HG03135 (cell line): ENCODE data around the gene ATP5F1D.
"Not testable (repeated sequence)": the region's sequence is repeated elsewhere in the genome, so short reads cannot be mapped to it uniquely, and the experiment has no call there.

ENCODE experiments used
- ATAC-seq: cut with Tn5 transposase; IDR thresholded peaks from one replicate; pipeline ENCODE4 v1.9.1; 2021; ENCODE audit warnings: mild to moderate bottlenecking, moderate library complexity; ENCODE audit not compliant: unreplicated experiment

The ATP5F1D gene

DNA sequence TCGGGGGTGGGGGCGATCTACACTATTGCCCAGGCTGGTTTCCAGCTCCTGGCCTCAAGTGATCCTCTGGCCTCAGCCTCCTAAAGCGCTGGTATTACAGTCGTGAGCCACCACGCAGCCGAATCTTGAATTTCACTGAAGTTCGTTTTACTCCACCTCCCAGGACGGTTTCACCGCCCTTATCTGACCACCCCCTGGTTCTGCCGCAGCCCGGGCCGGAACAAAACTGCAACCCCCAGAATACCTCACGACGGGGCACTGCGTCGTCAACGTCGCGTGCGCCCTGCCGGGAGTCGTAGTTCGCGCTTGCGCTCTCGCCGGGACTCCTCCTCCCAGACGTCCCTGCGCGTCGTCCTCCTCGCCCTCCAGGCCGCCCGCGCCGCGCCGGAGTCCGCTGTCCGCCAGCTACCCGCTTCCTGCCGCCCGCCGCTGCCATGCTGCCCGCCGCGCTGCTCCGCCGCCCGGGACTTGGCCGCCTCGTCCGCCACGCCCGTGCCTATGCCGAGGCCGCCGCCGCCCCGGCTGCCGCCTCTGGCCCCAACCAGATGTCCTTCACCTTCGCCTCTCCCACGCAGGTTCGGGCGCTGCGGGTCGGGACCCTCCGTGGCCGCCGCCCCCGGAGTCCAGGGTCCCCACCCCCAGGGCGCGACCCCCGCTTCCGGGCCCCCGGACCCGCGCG lies at the start of gene ATP5F1D:
Gene ATP5F1D, plus strand, starts transcription at position 335 of the 679 bp plus-strand sequence. Its CDS starts 100 bp downstream, at position 435.
- peak; percentile 49 for ATAC-seq

DNA sequence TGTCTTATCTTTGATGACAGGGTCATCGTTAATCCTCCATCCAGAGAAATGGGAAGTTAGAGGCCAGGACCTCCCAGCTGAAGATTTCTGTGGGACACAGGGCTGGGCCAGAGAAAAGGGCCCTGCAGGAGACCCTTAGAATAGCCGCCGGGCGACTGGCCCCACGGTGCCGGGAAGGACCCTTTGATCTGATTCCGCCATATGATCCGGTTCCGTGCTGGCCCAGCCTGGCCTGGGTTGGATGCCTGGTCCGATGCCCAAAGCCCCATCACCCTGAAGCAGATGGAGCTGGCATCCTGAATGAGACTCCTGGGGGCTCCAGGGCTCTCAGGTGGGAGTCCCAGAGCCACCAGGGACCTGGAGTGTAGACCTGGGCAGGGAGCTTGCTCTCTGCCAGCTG lies 42.0 kb upstream of the ATP5F1D start:
- no peak for ATAC-seq

DNA sequence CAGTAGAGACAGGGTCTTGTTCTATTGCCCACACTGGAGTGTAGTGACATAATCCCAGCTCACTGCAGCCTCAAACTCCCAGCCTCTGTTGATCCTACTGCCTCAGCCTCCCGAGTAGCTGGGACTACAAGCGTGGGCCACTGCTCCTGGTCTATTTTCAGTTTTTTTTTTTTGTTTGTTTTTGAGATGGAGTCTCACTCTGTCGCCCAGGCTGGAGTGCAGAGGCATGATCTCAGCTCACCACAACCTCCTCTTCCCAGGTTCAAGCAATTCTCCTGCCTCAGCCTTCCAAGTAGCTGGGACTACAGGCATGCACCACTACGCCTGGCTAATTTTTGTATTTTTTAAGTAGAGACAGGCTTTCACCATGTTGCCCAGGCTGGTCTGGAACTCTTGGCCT lies 40.9 kb upstream of the ATP5F1D start:
- ATAC-seq, result not testable (repeated sequence)

DNA sequence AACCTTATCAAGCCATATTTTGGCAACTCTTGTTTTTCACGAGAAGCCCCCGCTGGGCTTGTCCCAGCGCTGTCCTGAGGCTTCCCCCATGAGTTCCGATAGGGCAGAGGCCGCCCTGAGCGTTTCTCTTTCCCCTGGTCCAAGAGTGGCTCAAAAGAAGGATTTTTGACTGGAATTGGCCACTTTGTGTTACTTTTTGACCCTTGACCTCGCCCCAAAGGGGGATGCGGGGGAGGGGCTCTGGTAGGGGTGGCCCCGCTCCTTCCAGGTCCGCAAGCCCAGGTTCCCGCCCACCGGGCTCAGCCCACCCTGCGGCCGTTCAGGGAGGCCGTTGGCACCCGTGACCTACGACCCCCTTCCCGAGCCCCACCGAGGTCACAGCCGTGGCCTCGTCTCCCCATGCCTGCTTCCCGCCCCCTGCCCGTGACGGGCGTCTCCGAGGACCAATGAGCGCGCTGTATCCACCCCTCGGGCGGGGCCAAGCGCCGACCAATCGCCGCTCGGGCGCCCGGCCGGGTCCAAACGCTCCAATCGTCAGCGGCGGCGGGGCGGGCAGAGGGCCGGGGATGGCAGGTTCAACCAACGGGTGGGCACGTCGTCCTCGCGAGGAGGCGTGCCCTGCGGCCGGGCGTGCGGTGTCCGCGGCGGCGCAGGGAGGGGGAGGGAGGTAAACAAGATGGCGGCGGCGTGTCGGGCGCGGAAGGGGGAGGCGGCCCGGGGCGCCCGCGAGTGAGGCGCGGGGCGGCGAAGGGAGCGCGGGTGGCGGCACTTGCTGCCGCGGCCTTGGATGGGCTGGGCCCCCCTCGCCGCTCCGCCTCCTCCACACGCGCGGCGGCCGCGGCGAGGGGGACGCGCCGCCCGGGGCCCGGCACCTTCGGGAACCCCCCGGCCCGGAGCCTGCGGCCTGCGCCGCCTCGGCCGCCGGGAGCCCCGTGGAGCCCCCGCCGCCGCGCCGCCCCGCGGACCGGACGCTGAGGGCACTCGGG lies 36.1 kb upstream of the ATP5F1D start, which contains the start of gene STK11:
Gene STK11, plus strand, starts transcription at position 665 of the 986 bp plus-strand sequence. CDS start 1,136 bp downstream, outside the sequence.
- peak; percentile 79 for ATAC-seq

DNA sequence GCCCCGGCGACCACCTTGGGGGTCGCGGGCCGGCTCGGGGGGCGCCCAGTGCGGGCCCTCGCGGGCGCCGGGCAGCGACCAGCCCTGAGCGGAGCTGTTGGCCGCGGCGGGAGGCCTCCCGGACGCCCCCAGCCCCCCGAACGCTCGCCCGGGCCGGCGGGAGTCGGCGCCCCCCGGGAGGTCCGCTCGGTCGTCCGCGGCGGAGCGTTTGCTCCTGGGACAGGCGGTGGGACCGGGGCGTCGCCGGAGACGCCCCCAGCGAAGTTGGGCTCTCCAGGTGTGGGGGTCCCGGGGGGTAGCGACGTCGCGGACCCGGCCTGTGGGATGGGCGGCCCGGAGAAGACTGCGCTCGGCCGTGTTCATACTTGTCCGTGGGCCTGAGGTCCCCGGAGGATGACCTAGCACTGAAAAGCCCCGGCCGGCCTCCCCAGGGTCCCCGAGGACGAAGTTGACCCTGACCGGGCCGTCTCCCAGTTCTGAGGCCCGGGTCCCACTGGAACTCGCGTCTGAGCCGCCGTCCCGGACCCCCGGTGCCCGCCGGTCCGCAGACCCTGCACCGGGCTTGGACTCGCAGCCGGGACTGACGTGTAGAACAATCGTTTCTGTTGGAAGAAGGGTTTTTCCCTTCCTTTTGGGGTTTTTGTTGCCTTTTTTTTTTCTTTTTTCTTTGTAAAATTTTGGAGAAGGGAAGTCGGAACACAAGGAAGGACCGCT lies 35.2 kb upstream of the ATP5F1D start:
- ATAC-seq, result no peak

DNA sequence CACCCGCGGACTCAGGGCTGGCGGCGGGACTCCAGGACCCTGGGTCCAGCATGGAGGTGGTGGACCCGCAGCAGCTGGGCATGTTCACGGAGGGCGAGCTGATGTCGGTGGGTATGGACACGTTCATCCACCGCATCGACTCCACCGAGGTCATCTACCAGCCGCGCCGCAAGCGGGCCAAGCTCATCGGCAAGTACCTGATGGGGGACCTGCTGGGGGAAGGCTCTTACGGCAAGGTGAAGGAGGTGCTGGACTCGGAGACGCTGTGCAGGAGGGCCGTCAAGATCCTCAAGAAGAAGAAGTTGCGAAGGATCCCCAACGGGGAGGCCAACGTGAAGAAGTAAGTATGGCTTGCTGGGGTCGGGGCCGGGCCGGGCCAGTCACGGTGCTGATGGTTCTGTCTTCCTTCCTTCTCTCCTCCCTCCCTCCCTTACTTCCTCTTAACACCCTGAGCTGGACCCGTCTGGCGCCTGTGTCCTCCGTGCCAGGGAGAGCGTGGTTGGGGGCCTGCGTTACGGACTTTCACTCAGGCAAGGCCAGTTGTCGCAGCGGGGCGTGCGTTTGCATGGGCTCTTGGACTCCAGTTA lies 34.6 kb upstream of the ATP5F1D start:
- no peak for ATAC-seq

DNA sequence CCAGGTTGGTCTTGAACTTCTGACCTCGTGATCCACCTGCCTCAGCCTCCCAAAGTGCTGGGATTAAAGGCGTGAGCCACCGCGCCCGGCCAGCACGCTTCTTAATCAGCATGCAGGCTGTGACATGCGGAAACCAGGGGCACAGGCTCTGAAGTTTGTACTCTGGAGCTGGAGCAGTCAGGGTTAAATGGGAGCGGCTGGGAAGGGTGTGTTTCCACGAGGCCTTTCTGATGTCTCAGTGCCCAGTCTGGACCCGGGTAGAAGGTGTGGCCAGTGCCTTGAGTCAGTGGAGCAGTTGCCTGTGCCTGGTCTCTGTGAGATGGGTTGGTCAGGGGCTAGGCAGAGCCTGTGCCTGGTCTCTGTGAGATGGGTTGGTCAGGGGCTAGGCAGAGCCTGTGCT lies 32.7 kb upstream of the ATP5F1D start:
- not testable (repeated sequence) for ATAC-seq

DNA sequence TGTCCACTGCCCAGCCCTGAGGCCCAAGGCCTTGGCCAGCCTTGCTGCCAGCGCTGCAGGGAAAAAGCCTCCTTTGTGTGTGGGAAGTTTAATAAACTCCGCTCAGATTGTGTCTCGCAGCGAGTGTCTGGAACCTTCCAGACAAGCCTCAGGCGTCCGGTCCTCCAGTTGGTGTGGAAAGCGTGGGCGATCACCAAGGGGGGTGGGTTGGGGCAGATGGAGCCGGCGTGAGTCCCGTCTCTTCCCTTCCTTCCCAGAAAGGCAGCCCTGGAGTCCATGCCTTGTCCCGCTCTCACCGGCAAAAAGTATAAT lies 31.4 kb upstream of the ATP5F1D start:
- ATAC-seq, result no peak

DNA sequence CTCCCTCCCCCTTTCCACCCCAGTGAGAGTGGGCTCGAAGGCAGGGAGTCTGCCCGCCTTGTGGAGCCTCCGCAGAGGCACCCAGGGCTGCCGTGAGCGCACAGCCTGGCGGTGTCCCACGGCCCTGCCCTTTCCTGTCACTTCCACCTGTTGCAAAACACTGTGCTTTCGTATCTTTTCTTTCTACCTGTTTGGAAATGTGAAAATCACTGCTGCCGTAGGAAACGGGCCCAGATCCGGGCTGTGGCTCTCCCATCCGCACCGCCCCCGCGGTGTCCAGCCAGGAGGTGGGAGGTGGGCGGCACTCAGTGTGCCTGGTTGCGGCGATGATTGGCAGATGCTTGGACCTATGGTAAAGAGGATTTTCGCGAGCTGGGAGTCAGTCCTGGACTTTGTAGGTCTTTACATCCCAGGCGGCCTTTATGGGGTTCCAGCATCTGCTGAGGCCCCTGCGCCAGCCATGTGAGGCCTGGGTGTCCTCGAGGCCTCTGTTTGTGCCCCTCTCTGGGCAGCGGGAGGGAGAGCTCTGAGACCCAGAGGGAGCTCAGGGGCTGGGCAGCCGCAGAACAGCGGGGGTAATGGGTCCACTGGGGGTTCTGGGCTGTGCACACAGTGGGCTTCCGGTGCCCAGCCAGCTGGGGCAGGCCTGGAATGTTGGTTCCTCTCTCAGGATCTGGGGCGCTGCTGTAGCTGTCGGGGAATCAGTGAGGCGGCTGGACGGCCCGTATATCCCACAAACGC lies 29.9 kb upstream of the ATP5F1D start:
- no peak for ATAC-seq

DNA sequence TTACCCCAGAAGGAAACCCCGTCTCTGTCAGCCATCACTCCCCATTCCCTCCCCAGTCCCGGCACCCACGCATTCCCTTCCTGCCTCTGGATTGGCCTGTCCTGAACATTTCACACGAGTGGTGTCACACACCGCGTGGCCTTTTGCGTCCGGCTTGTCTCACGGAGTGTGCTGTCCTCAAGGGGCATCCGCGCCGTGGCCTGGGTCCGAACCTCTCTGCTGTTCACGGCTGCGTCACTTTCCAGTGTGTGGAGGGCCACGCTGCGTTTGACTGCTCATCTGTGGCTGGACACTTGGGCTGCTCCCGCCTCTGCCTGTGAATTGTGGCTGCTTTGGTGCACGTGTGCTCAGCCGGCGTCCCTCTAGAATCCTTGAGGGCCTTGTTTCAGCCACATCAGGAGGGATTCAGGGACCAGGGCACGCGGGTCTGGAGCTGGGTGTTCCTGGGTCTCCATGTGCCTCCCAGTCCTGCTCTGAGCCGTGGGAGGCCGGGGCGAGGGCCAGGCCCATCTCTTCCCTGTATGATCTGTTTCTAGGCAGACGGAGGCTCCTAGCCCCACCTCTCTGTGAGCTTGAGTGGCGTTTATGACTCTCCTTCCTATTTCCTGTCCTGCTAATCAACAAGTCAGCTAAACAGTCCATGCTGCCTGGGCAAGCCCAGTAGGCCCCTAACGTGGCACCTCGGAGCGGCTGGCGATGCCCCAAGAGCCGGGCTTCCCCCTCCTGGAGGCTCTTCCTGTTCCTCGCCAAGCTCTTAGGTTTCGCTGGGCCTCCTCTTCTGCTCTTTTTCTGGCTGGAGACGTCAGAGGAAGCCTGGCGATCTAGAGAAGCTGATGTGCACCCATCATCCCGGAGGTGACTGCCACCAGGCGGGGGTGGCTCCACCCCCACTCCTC lies 27.9 kb upstream of the ATP5F1D start:
- ATAC-seq, result no peak

DNA sequence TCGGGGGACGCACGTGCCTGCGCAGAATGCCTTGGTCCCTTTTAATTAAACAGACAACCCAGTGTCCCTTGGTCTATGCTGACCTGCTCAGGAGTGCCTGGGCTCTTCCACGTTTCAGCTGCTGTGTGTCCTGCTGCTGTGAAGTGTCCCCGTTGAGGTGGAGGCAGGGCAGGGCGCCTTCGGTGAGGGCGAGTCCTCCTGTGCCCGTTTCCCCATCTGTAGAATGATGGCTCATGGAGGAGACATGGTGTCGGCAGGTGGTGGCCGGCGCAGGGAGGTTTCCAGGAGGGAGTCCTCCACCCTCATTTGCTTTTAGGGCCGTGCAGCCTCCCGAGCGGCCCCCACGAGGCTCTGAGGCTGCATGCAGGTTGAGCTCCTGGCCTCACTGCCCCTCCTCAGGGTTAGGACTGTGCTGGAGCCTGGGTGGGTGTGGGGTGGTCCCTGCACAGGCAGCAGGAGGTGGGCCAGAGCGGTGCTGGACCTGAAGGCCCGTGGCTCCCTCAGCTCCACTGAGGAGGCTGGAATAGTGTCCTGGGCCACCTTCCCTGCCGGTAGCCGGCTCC lies 27.2 kb upstream of the ATP5F1D start:
- ATAC-seq, result no peak

DNA sequence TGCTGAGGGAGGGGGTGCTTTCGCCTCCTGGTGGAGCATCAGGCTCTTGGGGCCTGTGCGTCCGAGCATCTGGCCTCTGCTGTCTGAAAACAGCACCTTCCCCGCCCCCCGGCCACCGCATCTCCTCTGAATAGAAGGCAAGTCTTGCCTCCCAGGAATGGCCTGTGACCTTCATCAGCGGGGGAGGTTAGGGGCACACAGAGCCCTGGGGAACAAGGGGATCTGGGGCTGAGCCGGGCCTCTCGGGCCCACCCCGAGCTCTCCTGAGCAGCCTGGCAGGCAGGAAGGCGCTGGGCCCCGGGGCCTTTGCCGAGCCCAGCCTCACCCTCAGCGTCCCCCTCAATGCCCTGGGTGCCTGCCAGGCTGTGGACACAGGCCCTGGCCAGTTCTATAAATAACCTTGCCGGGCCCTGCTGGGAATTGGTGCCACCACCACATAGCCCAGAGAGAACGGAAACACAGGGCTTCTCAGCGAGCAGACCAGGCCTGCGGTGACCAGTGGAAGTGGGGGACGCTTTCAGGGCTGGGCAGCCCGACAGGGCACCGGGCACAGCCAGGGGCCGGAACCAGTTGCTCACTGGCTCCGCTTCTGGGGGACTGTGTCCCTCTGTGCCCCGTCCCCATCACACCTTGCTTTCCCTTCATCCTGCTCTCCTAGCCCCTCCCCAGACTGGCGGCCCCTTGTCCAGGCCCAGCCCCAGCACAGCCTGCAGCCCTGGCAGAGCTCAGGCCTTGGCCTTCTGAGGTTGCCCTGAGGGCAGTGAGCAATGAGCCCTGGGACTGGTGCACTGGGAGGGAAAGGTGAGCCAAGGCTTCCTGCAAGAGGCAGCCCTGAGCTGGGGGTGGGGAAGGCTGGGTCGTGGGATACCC lies 26.5 kb upstream of the ATP5F1D start:
- ATAC-seq, result no peak

DNA sequence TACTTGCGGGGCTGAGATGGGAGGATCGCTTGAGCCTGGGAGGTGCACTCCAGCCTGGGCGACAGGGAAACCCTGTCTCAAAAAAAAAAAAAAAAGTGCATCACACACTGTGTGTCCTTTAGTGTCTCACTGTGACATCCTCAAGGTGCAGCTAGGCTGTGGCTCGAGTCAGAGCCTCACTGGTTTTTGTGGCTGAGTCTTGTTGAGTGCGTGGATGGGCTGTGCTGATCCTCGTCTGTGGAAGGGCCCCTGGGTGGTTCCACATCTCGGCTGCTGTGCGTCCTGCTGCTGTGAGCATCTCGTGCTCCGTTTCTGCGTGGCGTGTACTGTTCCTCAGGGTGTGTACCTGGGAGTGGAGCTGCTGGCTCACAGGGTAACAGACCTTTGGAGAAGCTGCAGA lies 24.8 kb upstream of the ATP5F1D start:
- no peak for ATAC-seq

DNA sequence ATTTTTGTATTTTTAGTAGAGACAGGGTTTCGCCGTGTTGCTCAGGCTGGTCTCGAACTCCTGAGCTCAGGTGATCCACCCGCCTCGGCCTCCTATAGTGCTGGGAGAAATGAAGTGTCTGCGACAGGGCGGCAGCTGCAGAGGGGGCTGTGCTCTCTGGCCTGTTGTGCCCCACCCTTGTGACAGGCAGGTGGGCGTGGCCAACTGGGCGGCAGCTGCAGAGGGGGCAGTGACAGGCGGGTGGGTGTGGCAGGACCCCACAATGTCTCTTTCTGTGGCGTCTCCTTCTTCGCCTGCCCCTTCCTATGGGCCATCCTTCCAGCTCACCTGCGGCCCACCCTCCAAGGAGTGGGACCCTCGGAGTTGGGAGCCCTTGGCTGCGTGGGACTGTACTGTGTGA lies 24.2 kb upstream of the ATP5F1D start:
- ATAC-seq, result no peak

DNA sequence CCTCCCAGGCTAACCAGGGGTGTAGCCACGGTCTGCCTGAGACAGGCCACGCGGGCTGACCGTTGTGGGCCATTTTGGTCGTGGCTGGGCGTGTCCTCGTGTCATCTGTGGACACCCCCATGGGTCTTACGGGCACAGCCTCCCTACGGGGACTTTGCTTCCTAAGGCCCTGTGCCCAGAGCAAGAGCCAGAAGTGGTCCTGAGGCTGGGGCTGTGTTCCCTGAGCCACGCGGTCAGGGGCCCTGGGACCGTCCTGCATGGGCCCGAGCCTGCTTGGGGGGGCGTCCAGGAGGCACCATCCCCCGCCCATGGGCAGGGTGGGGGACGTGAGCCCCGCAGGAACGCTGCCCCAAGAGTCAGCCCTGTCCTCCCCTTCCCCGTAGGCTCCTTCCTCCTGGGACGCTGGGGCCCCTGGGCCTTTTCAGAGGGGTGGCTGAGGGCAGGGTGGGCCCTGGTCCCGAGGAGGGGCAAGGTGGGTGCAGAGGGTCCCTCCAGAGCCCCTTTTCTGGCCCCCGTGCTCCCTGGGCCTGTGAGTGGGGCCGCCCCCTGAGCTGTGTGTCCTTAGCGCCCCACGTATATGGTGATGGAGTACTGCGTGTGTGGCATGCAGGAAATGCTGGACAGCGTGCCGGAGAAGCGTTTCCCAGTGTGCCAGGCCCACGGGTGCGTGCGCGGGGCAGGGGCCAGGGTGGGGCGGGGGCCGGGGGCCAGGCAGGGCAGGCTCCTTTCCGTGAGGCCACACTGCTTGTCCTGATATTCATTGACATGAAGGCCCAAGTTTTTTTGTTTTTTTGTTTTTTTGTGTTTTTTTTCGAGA lies 22.6 kb upstream of the ATP5F1D start:
- ATAC-seq, result no peak

DNA sequence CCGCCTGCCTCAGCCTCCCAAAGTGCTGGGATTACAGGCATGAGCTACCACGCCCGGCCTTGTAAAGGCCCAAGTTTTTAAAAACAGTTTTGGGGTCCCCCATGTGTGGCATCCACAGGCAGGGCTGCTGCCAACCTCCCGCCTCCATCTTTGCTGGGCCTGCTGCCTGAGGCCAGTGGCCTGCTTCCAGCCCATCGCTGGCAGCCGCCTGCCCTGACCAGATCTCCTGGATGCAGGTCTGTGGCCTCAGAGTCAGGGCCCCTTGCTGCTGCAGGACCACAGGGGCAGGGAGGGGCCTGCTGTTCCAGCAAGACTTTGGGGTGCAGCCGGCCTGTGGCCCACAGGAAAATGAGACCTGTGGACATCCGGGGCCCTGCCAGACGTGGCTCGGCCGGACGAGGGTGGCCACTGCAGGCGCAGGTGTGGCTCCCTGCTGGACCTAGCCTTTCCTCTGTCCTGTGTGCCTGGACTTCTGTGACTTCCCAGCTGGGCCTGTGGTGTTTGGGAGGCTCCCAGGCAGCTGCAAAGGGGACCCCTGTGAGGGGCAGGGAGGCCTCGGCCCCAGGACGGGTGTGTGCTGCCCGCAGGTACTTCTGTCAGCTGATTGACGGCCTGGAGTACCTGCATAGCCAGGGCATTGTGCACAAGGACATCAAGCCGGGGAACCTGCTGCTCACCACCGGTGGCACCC lies 21.6 kb upstream of the ATP5F1D start:
- ATAC-seq, result no peak
